Neural cell (in vitro differentiated cells): ENCODE data around the gene EYS.

Experiments
- CTCF ChIP-seq: fragments of 450-650 bp; IDR thresholded peaks from 2 replicates; pipeline ENCODE4 v1.5.1; 2014; ENCODE audit warnings: antibody characterized with exemption, mild to moderate bottlenecking, moderate library complexity; ENCODE audit not compliant: poor library complexity, severe bottlenecking
- EZH2 ChIP-seq: fragments of 200-600, 300-800 bp; shearing (Covaris generic), sonication (generic); IDR thresholded peaks from 2 replicates; pipeline ENCODE4 v1.6.1; 2014; ENCODE audit warnings: antibody characterized with exemption, low read length, borderline replicate concordance, mild to moderate bottlenecking; ENCODE audit not compliant: insufficient read depth, poor library complexity, severe bottlenecking
- POLR2AphosphoS5 ChIP-seq: IDR thresholded peaks from 2 replicates; pipeline ENCODE4 v1.6.1; 2012
- REST ChIP-seq: IDR thresholded peaks from 2 replicates; pipeline ENCODE4 v1.6.1; 2012; ENCODE audit warnings: borderline replicate concordance

DNA sequence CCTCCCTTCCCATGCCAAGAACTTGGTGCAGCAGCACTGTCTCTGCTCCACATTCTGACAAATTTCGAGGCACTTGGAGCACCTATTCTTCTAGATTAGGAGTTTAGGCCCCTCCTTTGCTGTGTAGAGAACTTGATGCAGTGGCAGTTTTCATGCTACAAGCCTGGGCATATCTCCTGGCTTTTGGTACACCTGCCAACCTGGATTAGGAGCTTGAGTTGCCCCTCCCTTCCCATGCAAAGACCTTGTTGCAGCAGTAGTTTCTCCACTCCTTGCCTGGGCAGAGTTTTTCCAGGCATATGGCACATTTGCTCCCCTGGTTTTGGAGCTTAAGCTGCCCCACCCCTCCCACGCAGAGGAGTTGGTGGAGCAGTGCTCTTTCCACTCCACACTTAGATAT is 956.1 kb downstream of the EYS start:
- TF ChIP-seq CTCF (no peak), POLR2AphosphoS5 (no peak), REST (no peak), EZH2 (no peak)
